A549 (cell line): Measurements from ENCODE around the gene SALL3.

Experiments
- BCL3 ChIP-seq: fragments of >200 bp; sonication (Bioruptor Twin); formaldehyde crosslinking; IDR thresholded peaks from 3 replicates; pipeline ENCODE4 v1.6.1; 2016
- CEBPB ChIP-seq, 2 experiments: fragments of >200 bp in 1 of 2; sonication (Bioruptor Twin) in 1 of 2; formaldehyde crosslinking in 1 of 2; IDR thresholded peaks; 2 replicates each; pipeline ENCODE4 v1.6.1; 2012 to 2016
- CTCF ChIP-seq: fragments of >200 bp; sonication (Bioruptor Twin); formaldehyde crosslinking; IDR thresholded peaks from 3 replicates; pipeline ENCODE4 v1.5.1; 2016
- ELK1 ChIP-seq: fragments of 150-350 bp; IDR thresholded peaks from 2 replicates; pipeline ENCODE4 v1.6.1; 2014; ENCODE audit warnings: low read depth, mild to moderate bottlenecking, low read length
- EP300 ChIP-seq, 2 experiments: fragments of >200 bp; sonication (Bioruptor Twin); formaldehyde crosslinking; IDR thresholded peaks; 2 replicates in 1 of 2; 3 replicates in 1 of 2; pipeline ENCODE4 v1.6.1; 2016 to 2017
- HMGXB4 ChIP-seq: fragments of 250-450 bp; sonication (Bioruptor Pico); IDR thresholded peaks from 2 replicates; pipeline ENCODE4 v1.5.0; 2021; ENCODE audit warnings: mild to moderate bottlenecking, moderate library complexity, borderline replicate concordance
- HOXB13 ChIP-seq: fragments of 250-450 bp; sonication (Bioruptor Pico); IDR thresholded peaks from 2 replicates; pipeline ENCODE4 v1.5.0; 2020; ENCODE audit warnings: low read depth, mild to moderate bottlenecking, moderate library complexity
- POLR2A ChIP-seq: IDR thresholded peaks from 2 replicates; pipeline ENCODE4 v1.6.1; 2012; ENCODE audit warnings: mild to moderate bottlenecking, low read length
- RAD21 ChIP-seq, 2 experiments: fragments of >200 bp in 1 of 2; sonication (Bioruptor Twin) in 1 of 2; formaldehyde crosslinking in 1 of 2; IDR thresholded peaks in 1 of 2; conservative IDR thresholded peaks in 1 of 2; 2 replicates in 1 of 2; 3 replicates in 1 of 2; pipeline ENCODE4 v1.6.1; 2012 to 2018; ENCODE audit warnings: inconsistent platforms in 1 of 2
- REST ChIP-seq: fragments of 200-600 bp; sonication (generic); IDR thresholded peaks from 2 replicates; pipeline ENCODE4 v1.6.1; 2016; ENCODE audit warnings: antibody characterized with exemption, mild to moderate bottlenecking, moderate library complexity
- SREBF2 ChIP-seq: fragments of 450-650 bp; IDR thresholded peaks from 2 replicates; pipeline ENCODE4 v1.6.1; 2014; ENCODE audit warnings: mild to moderate bottlenecking, moderate library complexity

GRCh38 chr18:79007440-79007839, 27.8 kb downstream of the SALL3 start:
- TF ChIP-seq BCL3: no peak
- no peak for TF ChIP-seq HOXB13 (CRISPR knock-in tag)
- no peak for TF ChIP-seq CTCF
- TF ChIP-seq POLR2A: no peak
- no peak for TF ChIP-seq EP300 (IDR thresholded peaks at IDR 0.05)
- TF ChIP-seq REST: no peak
- TF ChIP-seq ELK1: no peak
- no peak for TF ChIP-seq HMGXB4 (CRISPR knock-in tag)
- TF ChIP-seq CEBPB (IDR thresholded peaks at IDR 0.05): no peak
- TF ChIP-seq SREBF2: no peak
- no peak for TF ChIP-seq RAD21 (conservative IDR thresholded peaks at IDR 0.05 in 1 of 2, IDR thresholded peaks at IDR 0.05 in 1 of 2)
